ENCODE measurements around the gene FAM78A. TPM values are rescaled to one million over a fixed set of nuclear protein-coding genes. Genes with fewer than 3 reads are reported as not detected.
"Not testable (repeated sequence)": the region's sequence is repeated elsewhere in the genome, so short reads cannot be mapped to it uniquely, and the experiment has no call there.

Gene FAM78A
- total RNA-seq, 1 experiment from 2014 or later: 0.24 TPM

- not testable (repeated sequence) for DNase-seq (ENCODE audit: low read depth)
Observed at GRCh38 chr9:131211920-131212319, 64.4 kb downstream of the FAM78A start.

Other genes with a start within 250 kb of the FAM78A start
- gene AIF1L, start 180.0 kb downstream of the FAM78A start, total RNA-seq (2014; rRNA removed; shearing (Covaris generic)): 0.39 and 0.72 TPM in 2 replicates
- 9.2 and 11.7 TPM in 2 replicates for gene NUP214, start 150.9 kb downstream of the FAM78A start, total RNA-seq (2014; rRNA removed; shearing (Covaris generic))
- 11.4 and 13.5 TPM in 2 replicates for gene PLPP7, start 13.2 kb upstream of the FAM78A start, total RNA-seq (2014; rRNA removed; shearing (Covaris generic))
- 17.4 and 30.6 TPM in 2 replicates for gene PRRC2B, start 117.6 kb upstream of the FAM78A start, total RNA-seq (2014; rRNA removed; shearing (Covaris generic))
- 12.5 and 14.9 TPM in 2 replicates for gene POMT1, start 226.4 kb upstream of the FAM78A start, total RNA-seq (2014; rRNA removed; shearing (Covaris generic))

Measured in RPMI7951 (cell line).